GM12872 (cell line): ENCODE measurements around the gene STRAP.

Experiments used
- CTCF ChIP-seq: IDR thresholded peaks from 3 replicates; pipeline ENCODE4 v1.5.1; 2011; ENCODE audit warnings: low read depth, mild to moderate bottlenecking, low read length, moderate library complexity; ENCODE audit not compliant: insufficient read depth

Gene STRAP

GRCh38 chr12:15856097-15856982 lies 25.8 kb upstream of the STRAP start:
- TF ChIP-seq CTCF: peak; percentile 52; the same call in 2 of the 3 replicates

GRCh38 chr12:15858353-15858752 lies 23.8 kb upstream of the STRAP start:
- TF ChIP-seq CTCF: peak; percentile 20; the same call in 1 of the 3 replicates

GRCh38 chr12:15859116-15859515 lies 23.1 kb upstream of the STRAP start:
- no peak for TF ChIP-seq CTCF

- TF ChIP-seq CTCF: no peak
Measured at GRCh38 chr12:15861404-15861803, 20.8 kb upstream of the STRAP start.

- TF ChIP-seq CTCF: no peak
Measured at GRCh38 chr12:15862840-15863239, 19.3 kb upstream of the STRAP start.

GRCh38 chr12:15863372-15863771 lies 18.8 kb upstream of the STRAP start:
- TF ChIP-seq CTCF: no peak

GRCh38 chr12:15863984-15864383 lies 18.2 kb upstream of the STRAP start:
- TF ChIP-seq CTCF: no peak
